ENCODE measurements around the gene SNAP25.

SNAP25 gene

GRCh38 chr20:10192171-10192570, 26.5 kb upstream of the SNAP25 start:
- H3K9ac ChIP-seq: no peak overlapping the region
- H3K4me2 ChIP-seq (ENCODE audit: low read length): no peak overlapping the region
- no peaks in the 10 kb centered on the region for H3K79me2 ChIP-seq
- no peak overlapping the region for H3K4me3 ChIP-seq (ENCODE audit: low read depth, low read length)
- H2AFZ ChIP-seq: no peak overlapping the region
- no peaks in the 10 kb centered on the region for H3K9me3 ChIP-seq (ENCODE audit: control insufficient read depth, low read length)
- no peaks in the 10 kb centered on the region for H3K27me3 ChIP-seq (ENCODE audit: control insufficient read depth, insufficient read depth, low read length)
- no peaks in the 10 kb centered on the region for H3K36me3 ChIP-seq (ENCODE audit: control insufficient read depth, insufficient read depth, low read length)
- H3K4me1 ChIP-seq: no peaks in the 10 kb centered on the region
- no peak overlapping the region for H3K27ac ChIP-seq
- TF ChIP-seq CTCF (IDR thresholded peaks at IDR 0.05): no peak

- Histone ChIP-seq H3K9me3 (ENCODE audit: control insufficient read depth, low read length) (no peaks in the 10 kb centered on the region), H3K27me3 (ENCODE audit: control insufficient read depth, insufficient read depth, low read length) (no peaks in the 10 kb centered on the region), H3K27ac (no peak overlapping the region)
Observed at GRCh38 chr20:10194166-10194565, 24.5 kb upstream of the SNAP25 start.

GRCh38 chr20:10200330-10200729, 18.3 kb upstream of the SNAP25 start:
- H3K79me2 ChIP-seq: no peaks in the 10 kb centered on the region
- no peaks in the 10 kb centered on the region for H3K9me3 ChIP-seq (ENCODE audit: control insufficient read depth, low read length)
- H3K36me3 ChIP-seq (ENCODE audit: control insufficient read depth, insufficient read depth, low read length): no peaks in the 10 kb centered on the region
- no peaks in the 10 kb centered on the region for H3K27me3 ChIP-seq (ENCODE audit: control insufficient read depth, insufficient read depth, low read length)
- H2AFZ ChIP-seq: no peak overlapping the region
- no peaks in the 10 kb centered on the region for H3K4me1 ChIP-seq
- no peak overlapping the region for H3K9ac ChIP-seq
- no peak for TF ChIP-seq CTCF (IDR thresholded peaks at IDR 0.05)
- H3K4me3 ChIP-seq (ENCODE audit: low read depth, low read length): no peak overlapping the region
- no peak overlapping the region for H3K27ac ChIP-seq
- H3K4me2 ChIP-seq (ENCODE audit: low read length): no peak overlapping the region

More at GRCh38 chr20:10194166-10194565, 24.5 kb upstream of the SNAP25 start:
- Histone ChIP-seq H3K4me2 (ENCODE audit: low read length) (no peak overlapping the region), H3K4me1 (no peaks in the 10 kb centered on the region), H2AFZ (no peak overlapping the region), H3K9ac (no peak overlapping the region), H3K36me3 (ENCODE audit: control insufficient read depth, insufficient read depth, low read length) (no peaks in the 10 kb centered on the region), H3K79me2 (no peaks in the 10 kb centered on the region), H3K4me3 (ENCODE audit: low read depth, low read length) (no peak overlapping the region)
- no peak for TF ChIP-seq CTCF (IDR thresholded peaks at IDR 0.05)

GRCh38 chr20:10201321-10201870, 17.2 kb upstream of the SNAP25 start:
- no peaks in the 10 kb centered on the region for H3K4me1 ChIP-seq
- H2AFZ ChIP-seq: peak overlapping the region; percentile 7
- no peak overlapping the region for H3K9ac ChIP-seq
- H3K9me3 ChIP-seq (ENCODE audit: control insufficient read depth, low read length): no peaks in the 10 kb centered on the region
- H3K27ac ChIP-seq: no peak overlapping the region
- H3K36me3 ChIP-seq (ENCODE audit: control insufficient read depth, insufficient read depth, low read length): no peaks in the 10 kb centered on the region
- H3K79me2 ChIP-seq: no peaks in the 10 kb centered on the region
- no peak for TF ChIP-seq CTCF (IDR thresholded peaks at IDR 0.05)
- H3K27me3 ChIP-seq (ENCODE audit: control insufficient read depth, insufficient read depth, low read length): no peaks in the 10 kb centered on the region
- H3K4me2 ChIP-seq (ENCODE audit: low read length): no peak overlapping the region
- H3K4me3 ChIP-seq (ENCODE audit: low read depth, low read length): no peak overlapping the region

GRCh38 chr20:10209091-10209490, 9.5 kb upstream of the SNAP25 start:
- Histone ChIP-seq H3K9ac (no peak overlapping the region), H3K9me3 (ENCODE audit: control insufficient read depth, low read length) (no peaks in the 10 kb centered on the region), H3K27ac (no peak overlapping the region), H3K4me3 (ENCODE audit: low read depth, low read length) (no peak overlapping the region), H3K79me2 (no peaks in the 10 kb centered on the region), H3K4me2 (ENCODE audit: low read length) (no peak overlapping the region), H3K36me3 (ENCODE audit: control insufficient read depth, insufficient read depth, low read length) (no peaks in the 10 kb centered on the region), H3K4me1 (peaks cover 7% of the 10 kb centered on the region), H3K27me3 (ENCODE audit: control insufficient read depth, insufficient read depth, low read length) (no peaks in the 10 kb centered on the region), H2AFZ (no peak overlapping the region)
- TF ChIP-seq CTCF (IDR thresholded peaks at IDR 0.05): no peak
